Thoracic aorta (tissue), 2 donors: Measurements from ENCODE around the gene ETV5. TPM values are rescaled to one million over a fixed set of nuclear protein-coding genes. Genes with fewer than 3 reads are reported as not detected.
A peak's percentile ranks its signal among the peaks of the same experiment; 100 is the strongest.

ENCODE experiments used
- ATAC-seq: fragments of 150-250 bp; one replicate; pipeline ENCODE4 v1.8.0; 2017; ENCODE audit warnings: low read depth; ENCODE audit not compliant: insufficient number of reproducible peaks, low FRiP score
- DNase-seq: peaks from one replicate; pipeline ENCODE4 v3.0.0-alpha.2; 2020; ENCODE audit warnings: low spot score
- H3K27ac ChIP-seq, 2 donors: fragments of 200-600 bp; sonication (generic); 1 replicate in 1 of 2; 2 replicates in 1 of 2; pipeline ENCODE4 v1.5.1; 2016; ENCODE audit warnings: mild to moderate bottlenecking in 2 of 2, moderate library complexity in 2 of 2
- H3K27me3 ChIP-seq: fragments of 200-600 bp; sonication (generic); replicated peaks from 2 replicates; pipeline ENCODE4 v1.6.0; 2016; ENCODE audit warnings: mild to moderate bottlenecking; ENCODE audit not compliant: insufficient read depth
- H3K36me3 ChIP-seq: fragments of 200-600 bp; sonication (generic); one replicate; pipeline ENCODE4 v1.5.1; 2016
- H3K4me1 ChIP-seq, 2 donors: fragments of 200-600 bp; sonication (generic); 1 replicate in 1 of 2; 2 replicates in 1 of 2; pipeline versions ENCODE4 v1.5.1 to v1.6.0; 2016; ENCODE audit warnings: low read depth in 2 of 2, mild to moderate bottlenecking in 1 of 2; ENCODE audit not compliant: control insufficient read depth in 1 of 2
- H3K4me3 ChIP-seq: fragments of 200-600 bp; sonication (generic); 2 replicates; pipeline ENCODE4 v1.5.1; 2016; ENCODE audit warnings: mild to moderate bottlenecking
- H3K9me3 ChIP-seq: fragments of 200-600 bp; sonication (generic); 2 replicates; pipeline ENCODE4 v1.5.1; 2016
- CTCF ChIP-seq: fragments of 200-600 bp; sonication (generic); IDR thresholded peaks from one replicate; pipeline ENCODE4 v1.5.1; 2019; ENCODE audit warnings: antibody characterized with exemption
- total RNA-seq, 2 donors: library from RNA; depleted of rRNA; stranded (reverse); fragments of >200 nt; gene quantifications; one replicate each; pipeline versions ENCODE4 v1.1.0 to v1.2.3, GENCODE V29; 2016

Gene ETV5
- total RNA-seq, 2 donors from 2014 or later = 43.6 to 362 TPM

GRCh38 chr3:186110975-186111974 lies 2.4 kb upstream of the ETV5 start:
- Histone ChIP-seq H3K36me3 (no peaks in the 10 kb centered on the region), H3K27me3 (no peaks in the 10 kb centered on the region), H3K4me3 (no peak overlapping the region), H3K9me3 (no peaks in the 10 kb centered on the region), H3K4me1 (peaks cover 7 to 26% of the 10 kb centered on the region in 2 donors), H3K27ac (peak overlapping the region; percentile 90 to 96)
- ATAC-seq = no peak
- DNase-seq = no peak
- no peak for TF ChIP-seq CTCF

- Histone ChIP-seq H3K27me3 (no peaks in the 10 kb centered on the region), H3K9me3 (no peaks in the 10 kb centered on the region), H3K4me1 (peaks cover 7 to 26% of the 10 kb centered on the region in 2 donors), H3K27ac (peak overlapping the region; percentile 90 to 96), H3K36me3 (no peaks in the 10 kb centered on the region), H3K4me3 (peak overlapping the region; percentile 93)
- no peak for TF ChIP-seq CTCF
- ATAC-seq = no peak
- no peak for DNase-seq
These were observed 1.3 kb upstream of the ETV5 start for GRCh38 chr3:186109897-186110803.

GRCh38 chr3:186108106-186108940 lies 566 bp downstream of the ETV5 start:
- H3K27ac ChIP-seq = peak overlapping the region; percentile 77 to 90
- peak overlapping the region; percentile 93 for H3K4me3 ChIP-seq
- H3K27me3 ChIP-seq = no peaks in the 10 kb centered on the region
- no peaks in the 10 kb centered on the region for H3K9me3 ChIP-seq
- H3K36me3 ChIP-seq = no peaks in the 10 kb centered on the region
- ATAC-seq (no peak), DNase-seq (no peak)
- no peak for TF ChIP-seq CTCF
- H3K4me1 ChIP-seq = peaks cover 7 to 26% of the 10 kb centered on the region in 2 donors

- no peak for ATAC-seq
- peaks cover 7 to 26% of the 10 kb centered on the region in 2 donors for H3K4me1 ChIP-seq
- peak overlapping the region; percentile 27 to 90 for H3K27ac ChIP-seq
- no peaks in the 10 kb centered on the region for H3K27me3 ChIP-seq
- H3K36me3 ChIP-seq = no peaks in the 10 kb centered on the region
- H3K9me3 ChIP-seq = no peaks in the 10 kb centered on the region
- peak; percentile 17 for DNase-seq
- H3K4me3 ChIP-seq = peak overlapping the region; percentile 93
- no peak for TF ChIP-seq CTCF
These were observed 1.4 kb downstream of the ETV5 start for GRCh38 chr3:186107215-186108105.
